IMR-90 (cell line): Measurements from ENCODE around the gene FBXW4. TPM values are rescaled to one million over a fixed set of nuclear protein-coding genes. Genes with fewer than 3 reads are reported as not detected.

Experiments
- ATAC-seq: fragments of 200-7000 bp; cut with Tn5 transposase; 2 replicates; pipeline ENCODE4 v1.9.1; 2020; ENCODE audit warnings: low read depth, mild to moderate bottlenecking, moderate library complexity
- BruUV-seq: library from RNA; stranded (reverse); fragments of 400-500 nt; replicated peaks from 2 replicates; lab custom pipeline; 2021; lab: Mats Ljungman, UMichigan
- CTCF ChIA-PET: fragments of 300-600 bp; formaldehyde crosslinking; extraction: SDS; loops from one replicate; lab custom pipeline; 2021; ENCODE audit warnings: antibody characterized with exemption; lab: Yijun Ruan, JAX
- POLR2A ChIA-PET: fragments of 300-600 bp; sonication (Branson Sonifier 250); formaldehyde crosslinking; loops from one replicate; lab custom pipeline; 2022; ENCODE audit warnings: antibody characterized with exemption; ENCODE audit not compliant: unreplicated experiment; lab: Charles Lee
- DNase-seq: peaks from one replicate; pipeline ENCODE4 v3.0.0; 2013
- H2AFZ ChIP-seq: replicated peaks from 2 replicates; pipeline ENCODE3; 2013; ENCODE audit warnings: low read length, mild to moderate bottlenecking; ENCODE audit not compliant: poor library complexity
- H2AK5ac ChIP-seq: 2 replicates; pipeline ENCODE4 v1.6.1; 2013; ENCODE audit warnings: low read depth, low read length, inconsistent platforms
- H2AK9ac ChIP-seq: replicated peaks from 2 replicates; pipeline ENCODE3; 2013; ENCODE audit warnings: mild to moderate bottlenecking, low read depth, low read length, moderate library complexity; ENCODE audit not compliant: poor library complexity
- H2BK120ac ChIP-seq: 2 replicates; pipeline ENCODE4 v1.6.1; 2013; ENCODE audit warnings: low read depth, low read length, inconsistent platforms
- H2BK15ac ChIP-seq: 3 replicates; pipeline ENCODE4 v1.6.1; 2013; ENCODE audit warnings: low read depth, low read length, inconsistent platforms
- H2BK20ac ChIP-seq: 2 replicates; pipeline ENCODE4 v1.6.1; 2013; ENCODE audit warnings: low read depth, mild to moderate bottlenecking, inconsistent platforms, low read length, moderate library complexity
- H2BK5ac ChIP-seq: 2 replicates; pipeline ENCODE4 v1.6.1; 2013; ENCODE audit warnings: mild to moderate bottlenecking, low read depth, low read length, inconsistent platforms; ENCODE audit not compliant: poor library complexity, severe bottlenecking
- H3K14ac ChIP-seq: replicated peaks from 2 replicates; pipeline ENCODE4 v1.6.1; 2013; ENCODE audit warnings: low read depth, low read length, inconsistent platforms
- H3K18ac ChIP-seq: 2 replicates; pipeline ENCODE4 v1.6.1; 2013; ENCODE audit warnings: low read depth, low read length, control low read depth
- H3K23ac ChIP-seq: 2 replicates; pipeline ENCODE4 v1.6.1; 2013; ENCODE audit warnings: low read depth, low read length, inconsistent platforms
- H3K27ac ChIP-seq: 2 replicates; pipeline ENCODE4 v1.5.1; 2013; ENCODE audit warnings: mild to moderate bottlenecking, control low read depth, low read length; ENCODE audit not compliant: insufficient read depth
- H3K27me3 ChIP-seq: 2 replicates; pipeline ENCODE4 v1.6.1; 2013; ENCODE audit warnings: low read length; ENCODE audit not compliant: control insufficient read depth, insufficient read depth
- H3K36me3 ChIP-seq: 2 replicates; pipeline ENCODE4 v1.6.1; 2013; ENCODE audit warnings: low read length, mixed read lengths; ENCODE audit not compliant: control insufficient read depth, insufficient read depth
- H3K4ac ChIP-seq: 2 replicates; pipeline ENCODE4 v1.6.1; 2013; ENCODE audit warnings: low read depth, low read length, inconsistent platforms
- H3K4me1 ChIP-seq: 2 replicates; pipeline ENCODE4 v1.6.1; 2013; ENCODE audit warnings: low read length, mixed read lengths; ENCODE audit not compliant: control insufficient read depth, insufficient read depth
- H3K4me2 ChIP-seq: 2 replicates; pipeline ENCODE4 v1.6.1; 2013; ENCODE audit warnings: low read depth, mild to moderate bottlenecking, control low read depth, low read length, moderate library complexity
- H3K4me3 ChIP-seq: 2 replicates; pipeline ENCODE4 v1.5.1; 2013; ENCODE audit warnings: low read depth, mild to moderate bottlenecking, control low read depth, low read length, moderate library complexity; ENCODE audit not compliant: insufficient read depth
- H3K56ac ChIP-seq: 2 replicates; pipeline ENCODE4 v1.6.1; 2013; ENCODE audit warnings: low read length, inconsistent platforms; ENCODE audit not compliant: insufficient read depth; ENCODE audit errors: extremely low read depth
- H3K79me1 ChIP-seq, 2 experiments: 2 replicates each; pipeline ENCODE4 v1.6.1; 2013; ENCODE audit warnings: low read length in 2 of 2, inconsistent platforms in 1 of 2, low read depth in 1 of 2
- H3K9ac ChIP-seq: 2 replicates; pipeline ENCODE4 v1.6.1; 2013; ENCODE audit warnings: low read depth, low read length, control low read depth
- H3K9me1 ChIP-seq: 2 replicates; pipeline ENCODE4 v1.6.1; 2013; ENCODE audit warnings: low read length, inconsistent platforms; ENCODE audit not compliant: insufficient read depth
- H3K9me3 ChIP-seq: 2 replicates; pipeline ENCODE4 v1.6.1; 2013; ENCODE audit warnings: low read length; ENCODE audit not compliant: control insufficient read depth, insufficient read depth
- H4K20me1 ChIP-seq: 2 replicates; pipeline ENCODE4 v1.6.1; 2013; ENCODE audit warnings: low read length, inconsistent platforms; ENCODE audit not compliant: insufficient read depth
- H4K5ac ChIP-seq: 2 replicates; pipeline ENCODE4 v1.6.1; 2013; ENCODE audit warnings: mild to moderate bottlenecking, low read depth, low read length, control low read depth
- H4K8ac ChIP-seq, 2 experiments: 2 replicates each; pipeline ENCODE4 v1.6.1; 2013; ENCODE audit warnings: low read depth in 2 of 2, low read length in 2 of 2, control low read depth in 1 of 2, inconsistent platforms in 1 of 2
- H4K91ac ChIP-seq: 2 replicates; pipeline ENCODE4 v1.6.1; 2013; ENCODE audit warnings: low read depth, low read length, inconsistent platforms; ENCODE audit not compliant: insufficient read depth
- BHLHE40 ChIP-seq: fragments of 150-350 bp; IDR thresholded peaks from 2 replicates; pipeline ENCODE4 v1.6.1; 2016; ENCODE audit warnings: mild to moderate bottlenecking, low read depth, low read length
- CEBPB ChIP-seq: IDR thresholded peaks from 2 replicates; pipeline ENCODE4 v1.6.1; 2012; ENCODE audit warnings: low read depth, low read length, improper control_type of control experiment
- CHD1 ChIP-seq: IDR thresholded peaks from 2 replicates; pipeline ENCODE4 v1.6.1; 2012; ENCODE audit warnings: low read depth, low read length, improper control_type of control experiment
- FOS ChIP-seq: fragments of 150-350 bp; IDR thresholded peaks from 2 replicates; pipeline ENCODE4 v1.6.1; 2016; ENCODE audit warnings: low read depth, low read length
- MAFK ChIP-seq: IDR thresholded peaks from 2 replicates; pipeline ENCODE4 v1.6.1; 2012; ENCODE audit warnings: low read depth, low read length, improper control_type of control experiment
- MAZ ChIP-seq: IDR thresholded peaks from 2 replicates; pipeline ENCODE4 v1.6.1; 2012; ENCODE audit warnings: low read depth, mild to moderate bottlenecking, low read length, improper control_type of control experiment, moderate library complexity, borderline replicate concordance
- MXI1 ChIP-seq: IDR thresholded peaks from 2 replicates; pipeline ENCODE4 v1.6.1; 2012; ENCODE audit warnings: low read depth, mild to moderate bottlenecking, low read length, moderate library complexity, borderline replicate concordance
- NFE2L2 ChIP-seq: fragments of 150-350 bp; IDR thresholded peaks from 2 replicates; pipeline ENCODE4 v1.6.1; 2016; ENCODE audit warnings: low read depth, mild to moderate bottlenecking, low read length
- POLR2A ChIP-seq: IDR thresholded peaks from 2 replicates; pipeline ENCODE4 v1.6.1; 2012; ENCODE audit warnings: mild to moderate bottlenecking, low read depth, low read length
- RAD21 ChIP-seq: IDR thresholded peaks from 2 replicates; pipeline ENCODE4 v1.6.1; 2012; ENCODE audit warnings: low read length, improper control_type of control experiment
- RCOR1 ChIP-seq: IDR thresholded peaks from 2 replicates; pipeline ENCODE4 v1.6.1; 2012; ENCODE audit warnings: mild to moderate bottlenecking, low read length, improper control_type of control experiment; ENCODE audit not compliant: insufficient replicate concordance
- RFX5 ChIP-seq: IDR thresholded peaks from 2 replicates; pipeline ENCODE4 v1.8.0; 2012; ENCODE audit warnings: low read depth, mild to moderate bottlenecking, low read length, moderate library complexity
- SMC3 ChIP-seq: fragments of 150-350 bp; IDR thresholded peaks from 2 replicates; pipeline ENCODE4 v1.6.1; 2016; ENCODE audit warnings: low read depth, mild to moderate bottlenecking, antibody characterized with exemption, low read length, moderate library complexity
- WGBS, 2 experiments: methylation state at CpG; one replicate each; pipeline versions ENCODE4 v1.1.5 to v1.1.7; 2013; ENCODE audit warnings: missing lambda C conversion rate in 2 of 2; ENCODE audit not compliant: insufficient read length in 1 of 2; ENCODE audit errors: extremely low coverage in 2 of 2; 5-methylcytosine and 5-hydroxymethylcytosine counted together
- dilution Hi-C: fragments of 300-500 bp; cut with HindIII; formaldehyde crosslinking; loops from one replicate; pipeline ENCODE4 v1.14.3; 2018; ENCODE audit warnings: low sequenced_read_pairs; ENCODE audit not compliant: unreplicated experiment
- in situ Hi-C: fragments of 300-500 bp; cut with MboI; formaldehyde crosslinking; loops from 3 replicates; pipeline ENCODE4 v1.14.3; 2019; ENCODE audit warnings: low sequenced_read_pairs, inconsistent platforms, mixed read lengths
- intact Hi-C: fragments of 100-400 bp; cut with micrococcal nuclease; formaldehyde crosslinking; loops from 2 replicates; pipeline ENCODE4 v1.10.0; 2022
- polyA plus RNA-seq, 3 experiments: library from polyadenylated mRNA; depleted of rRNA; stranded (reverse); fragments of >200 nt; gene quantifications; 2 replicates each; pipeline ENCODE4 v1.2.3, GENCODE V29; 2012; ENCODE audit warnings: low replicate concordance in 1 of 3
- total RNA-seq: library from RNA; depleted of rRNA; stranded (reverse); fragments of >200 nt; gene quantifications from 2 replicates; pipeline ENCODE4 v1.2.3, GENCODE V29; 2012
- TF ChIP-seq, protein P1 (sequence below): conservative IDR thresholded peaks from 2 replicates; pipeline ENCODE4 v1.5.1; 2012; ENCODE audit warnings: mild to moderate bottlenecking, low read depth, low read length, improper control_type of control experiment
- TF ChIP-seq, protein P2 (sequence below): fragments of 150-350 bp; IDR thresholded peaks from 2 replicates; pipeline ENCODE4 v1.6.1; 2017; ENCODE audit warnings: mild to moderate bottlenecking, antibody characterized with exemption, low read length, low read depth
- TF ChIP-seq, protein P3 (sequence below): fragments of 150-350 bp; IDR thresholded peaks from 2 replicates; pipeline ENCODE4 v1.6.1; 2016; ENCODE audit warnings: low read depth, mild to moderate bottlenecking, low read length, moderate library complexity, borderline replicate concordance

Gene FBXW4
- total and polyA plus RNA-seq, 2 of the 4 experiments (the other 2 are of a cell fraction) = 19.3 to 26.7 TPM

DNA sequence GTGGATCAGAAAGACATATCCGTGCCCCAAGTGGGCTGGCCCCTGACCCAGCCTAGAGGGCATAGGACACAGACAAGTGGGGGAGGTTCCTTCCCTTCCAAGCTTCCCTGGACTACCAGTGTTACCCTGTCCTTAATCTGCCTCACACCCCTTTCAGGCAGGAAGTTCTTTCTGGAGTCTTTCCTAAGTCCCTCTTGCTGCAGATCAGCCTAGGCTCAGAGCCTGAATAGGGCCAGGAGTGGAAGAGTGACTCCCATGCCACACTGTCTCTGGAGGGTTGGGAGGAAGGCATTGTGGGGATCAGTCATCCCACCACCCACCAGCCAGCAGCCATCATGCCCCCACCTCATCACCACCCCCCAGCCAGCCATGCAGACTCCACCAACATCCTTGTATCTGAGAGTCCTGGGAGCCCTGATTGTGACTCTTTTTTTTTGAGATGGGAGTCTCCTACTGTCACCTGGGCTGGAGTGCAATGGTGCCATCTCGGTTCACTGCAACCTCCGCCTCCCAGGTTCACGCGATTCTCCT, 129.5 kb downstream of the FBXW4 start:
- no peak for ATAC-seq
- dilution Hi-C loops = no loop called here

More for the DNA sequence above, 129.5 kb downstream of the FBXW4 start:
- Histone ChIP-seq H3K4me3 (no peak overlapping the region), H3K18ac (no peak overlapping the region), H2BK15ac (no peak overlapping the region), H2BK5ac (no peak overlapping the region), H3K27ac (no peak overlapping the region), H2AK9ac (no peak overlapping the region), H2AK5ac (no peak overlapping the region), H3K79me1 (no peaks in the 10 kb centered on the region), H3K36me3 (no peaks in the 10 kb centered on the region), H2BK20ac (no peak overlapping the region), H3K4ac (no peak overlapping the region), H3K27me3 (peaks cover 46% of the 10 kb centered on the region), H3K4me2 (no peak overlapping the region), H2BK120ac (no peak overlapping the region), H2AFZ (no peak overlapping the region), H3K4me1 (peaks cover 3% of the 10 kb centered on the region), H4K91ac (no peak overlapping the region), H3K9me1 (peaks cover 2% of the 10 kb centered on the region), H3K9me3 (no peaks in the 10 kb centered on the region), H4K8ac (no peak overlapping the region), H4K20me1 (no peaks in the 10 kb centered on the region), H4K5ac (no peak overlapping the region), H3K14ac (no peak overlapping the region), H3K56ac (no peak overlapping the region), H3K9ac (no peak overlapping the region), H3K23ac (peak overlapping the region; percentile 38; the same call in 1 of the 2 replicates)
- no peak for DNase-seq
- ChIA-PET POLR2A (no interaction called here), CTCF (interaction anchor here (0.5 kb wide), 1 partner anchor 350 kb away, joined by 3 read pairs; no protein-coding TSS in a partner anchor)
- TF ChIP-seq MAZ (no peak), RAD21 (no peak), RCOR1 (no peak), BHLHE40 (no peak), NFE2L2 (no peak), FOS (no peak), SMC3 (no peak), POLR2A (no peak), RFX5 (no peak), MXI1 (no peak), CHD1 (no peak), MAFK (no peak), CEBPB (no peak)
- TF ChIP-seq, protein P1, sequence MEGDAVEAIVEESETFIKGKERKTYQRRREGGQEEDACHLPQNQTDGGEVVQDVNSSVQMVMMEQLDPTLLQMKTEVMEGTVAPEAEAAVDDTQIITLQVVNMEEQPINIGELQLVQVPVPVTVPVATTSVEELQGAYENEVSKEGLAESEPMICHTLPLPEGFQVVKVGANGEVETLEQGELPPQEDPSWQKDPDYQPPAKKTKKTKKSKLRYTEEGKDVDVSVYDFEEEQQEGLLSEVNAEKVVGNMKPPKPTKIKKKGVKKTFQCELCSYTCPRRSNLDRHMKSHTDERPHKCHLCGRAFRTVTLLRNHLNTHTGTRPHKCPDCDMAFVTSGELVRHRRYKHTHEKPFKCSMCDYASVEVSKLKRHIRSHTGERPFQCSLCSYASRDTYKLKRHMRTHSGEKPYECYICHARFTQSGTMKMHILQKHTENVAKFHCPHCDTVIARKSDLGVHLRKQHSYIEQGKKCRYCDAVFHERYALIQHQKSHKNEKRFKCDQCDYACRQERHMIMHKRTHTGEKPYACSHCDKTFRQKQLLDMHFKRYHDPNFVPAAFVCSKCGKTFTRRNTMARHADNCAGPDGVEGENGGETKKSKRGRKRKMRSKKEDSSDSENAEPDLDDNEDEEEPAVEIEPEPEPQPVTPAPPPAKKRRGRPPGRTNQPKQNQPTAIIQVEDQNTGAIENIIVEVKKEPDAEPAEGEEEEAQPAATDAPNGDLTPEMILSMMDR = no peak
- TF ChIP-seq, protein P2, sequence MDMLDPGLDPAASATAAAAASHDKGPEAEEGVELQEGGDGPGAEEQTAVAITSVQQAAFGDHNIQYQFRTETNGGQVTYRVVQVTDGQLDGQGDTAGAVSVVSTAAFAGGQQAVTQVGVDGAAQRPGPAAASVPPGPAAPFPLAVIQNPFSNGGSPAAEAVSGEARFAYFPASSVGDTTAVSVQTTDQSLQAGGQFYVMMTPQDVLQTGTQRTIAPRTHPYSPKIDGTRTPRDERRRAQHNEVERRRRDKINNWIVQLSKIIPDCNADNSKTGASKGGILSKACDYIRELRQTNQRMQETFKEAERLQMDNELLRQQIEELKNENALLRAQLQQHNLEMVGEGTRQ = no peak
- TF ChIP-seq, protein P3, sequence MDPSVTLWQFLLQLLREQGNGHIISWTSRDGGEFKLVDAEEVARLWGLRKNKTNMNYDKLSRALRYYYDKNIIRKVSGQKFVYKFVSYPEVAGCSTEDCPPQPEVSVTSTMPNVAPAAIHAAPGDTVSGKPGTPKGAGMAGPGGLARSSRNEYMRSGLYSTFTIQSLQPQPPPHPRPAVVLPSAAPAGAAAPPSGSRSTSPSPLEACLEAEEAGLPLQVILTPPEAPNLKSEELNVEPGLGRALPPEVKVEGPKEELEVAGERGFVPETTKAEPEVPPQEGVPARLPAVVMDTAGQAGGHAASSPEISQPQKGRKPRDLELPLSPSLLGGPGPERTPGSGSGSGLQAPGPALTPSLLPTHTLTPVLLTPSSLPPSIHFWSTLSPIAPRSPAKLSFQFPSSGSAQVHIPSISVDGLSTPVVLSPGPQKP = no peak
- intact Hi-C loops = no loop called here
- in situ Hi-C loops = no loop called here
- no TSS peak for BruUV-seq
- 90% methylated on average over 4 of the region's 5 CpGs; no CpG with 5 or more reads in 1 of the 2 experiments for WGBS, 2 experiments
